NCI-H446 (cell line): ENCODE measurements around the gene MANEAL.

Experiments
- DNase-seq, 2 experiments: peaks; one replicate each; lab custom pipeline; 2025; lab: John Stamatoyannopoulos, UW

The MANEAL gene

DNA sequence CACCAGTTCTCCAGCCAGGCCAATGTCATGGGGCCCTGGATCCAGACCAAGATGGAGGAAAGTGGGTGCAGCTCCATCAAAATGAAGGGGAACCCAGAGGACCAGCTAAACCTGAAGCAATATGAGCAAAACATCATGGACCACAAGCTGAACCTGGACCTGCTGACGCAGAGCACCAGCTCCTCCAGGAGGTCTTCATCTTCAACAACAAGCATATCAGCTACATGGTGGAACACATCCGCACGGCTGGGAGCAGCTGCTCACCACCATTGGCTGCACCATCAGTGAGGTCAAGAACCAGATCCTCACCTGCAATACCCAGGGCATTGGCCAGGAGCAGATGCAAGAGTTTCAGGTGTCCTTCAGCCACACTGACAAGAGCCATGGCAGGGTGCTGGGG is 15.0 kb upstream of the MANEAL start:
- no peak for DNase-seq

DNA sequence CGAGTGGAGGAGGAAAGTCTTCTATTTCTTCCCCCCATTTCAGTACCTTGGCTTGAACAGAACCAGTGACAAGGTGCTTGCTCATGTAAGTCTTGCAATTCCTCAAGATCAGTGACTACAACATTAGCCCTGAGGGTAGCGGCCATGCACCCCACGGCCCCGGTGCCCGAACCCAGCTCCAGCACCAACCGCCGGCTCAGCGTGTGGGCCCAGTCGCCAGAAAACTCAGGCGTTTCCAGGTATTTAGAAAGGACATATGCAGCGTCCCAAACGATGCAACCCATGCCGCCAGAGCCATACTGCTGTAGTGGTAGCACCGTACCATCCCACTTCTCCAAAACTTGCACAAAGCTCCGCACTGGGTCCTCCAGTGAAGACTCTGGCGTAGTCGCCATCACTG is 11.2 kb upstream of the MANEAL start:
- no peak for DNase-seq

DNA sequence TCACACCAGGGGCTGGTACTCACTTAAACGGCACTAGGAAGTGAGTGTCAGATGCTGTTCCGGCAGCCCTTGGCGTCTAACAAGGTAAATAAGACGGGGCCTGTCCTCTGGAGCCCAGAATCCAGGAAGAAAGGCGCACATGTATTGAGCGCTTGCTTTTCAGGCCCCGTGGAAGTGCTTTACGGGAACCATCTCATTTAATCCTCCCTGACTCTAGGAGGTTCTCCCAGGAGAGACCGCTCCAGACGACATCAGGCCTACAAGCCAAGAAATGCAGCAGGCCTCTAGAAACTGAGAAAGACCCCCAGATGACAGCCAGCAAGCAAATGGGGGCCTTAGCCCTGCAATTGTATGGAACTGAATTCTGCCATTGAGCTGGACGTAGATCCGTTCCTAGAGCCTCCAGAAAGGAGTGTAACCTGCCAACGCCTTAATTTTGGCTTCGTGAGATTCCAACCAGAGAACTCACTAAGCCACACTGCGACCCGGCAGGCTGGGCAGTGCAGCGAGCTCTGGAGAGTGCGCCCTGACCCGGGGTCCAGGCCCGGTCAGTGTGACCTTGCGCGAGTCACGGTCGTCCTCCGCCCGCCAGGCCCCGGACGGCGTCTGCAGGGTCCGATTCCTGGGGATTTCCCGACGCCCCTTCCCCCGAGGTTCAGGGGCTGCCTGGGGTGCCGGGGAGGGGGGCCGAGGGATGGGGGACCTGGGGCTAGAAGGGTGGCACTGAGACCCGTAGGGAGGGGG is 532 bp upstream of the MANEAL start:
- no peak for DNase-seq

DNA sequence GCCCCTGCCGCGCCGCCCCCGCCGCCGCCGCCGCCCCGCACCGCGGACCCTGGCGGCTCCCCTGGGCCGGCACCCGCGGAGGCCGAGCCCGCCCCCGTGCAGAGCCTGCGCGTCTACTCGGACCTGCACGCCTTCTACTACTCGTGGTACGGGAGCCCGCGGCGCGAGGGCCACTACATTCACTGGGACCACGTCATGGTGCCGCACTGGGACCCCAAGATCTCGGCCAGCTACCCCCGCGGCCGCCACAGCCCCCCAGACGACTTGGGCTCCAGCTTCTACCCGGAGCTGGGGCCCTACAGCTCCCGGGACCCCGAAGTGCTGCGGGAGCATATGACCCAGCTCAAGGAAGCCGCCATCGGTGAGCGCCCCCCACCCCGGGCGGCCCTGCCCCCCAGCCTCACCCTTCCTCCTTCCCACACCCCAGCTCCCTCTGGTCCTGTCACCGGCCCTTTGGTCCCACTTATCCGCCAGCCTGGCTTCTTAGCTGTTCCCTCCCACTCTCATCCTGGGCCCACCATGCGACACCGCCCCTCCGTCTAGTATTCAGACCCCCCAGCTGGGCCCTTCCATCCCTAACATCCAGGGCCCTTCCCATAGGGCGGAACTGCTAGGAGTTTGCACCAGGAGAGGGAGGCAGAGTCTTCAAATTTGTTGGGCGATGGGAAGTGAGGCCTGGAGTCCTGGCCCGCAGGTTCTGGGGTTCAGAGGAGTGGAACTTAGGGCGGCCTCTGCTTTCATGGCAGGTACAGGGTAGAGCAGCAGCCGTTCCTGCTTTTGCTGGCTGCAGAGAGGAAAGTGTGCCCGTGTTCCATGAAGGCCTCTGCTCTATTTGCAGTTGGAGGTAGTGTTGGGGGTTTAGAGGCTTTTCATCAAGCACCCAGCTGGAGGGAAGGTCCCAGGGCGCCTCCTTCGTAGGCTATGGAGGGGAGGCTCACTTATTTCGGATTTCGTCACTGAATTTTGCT is 1.0 kb downstream of the MANEAL start:
- peak in 1 of 2 experiments; percentile 20 for DNase-seq

DNA sequence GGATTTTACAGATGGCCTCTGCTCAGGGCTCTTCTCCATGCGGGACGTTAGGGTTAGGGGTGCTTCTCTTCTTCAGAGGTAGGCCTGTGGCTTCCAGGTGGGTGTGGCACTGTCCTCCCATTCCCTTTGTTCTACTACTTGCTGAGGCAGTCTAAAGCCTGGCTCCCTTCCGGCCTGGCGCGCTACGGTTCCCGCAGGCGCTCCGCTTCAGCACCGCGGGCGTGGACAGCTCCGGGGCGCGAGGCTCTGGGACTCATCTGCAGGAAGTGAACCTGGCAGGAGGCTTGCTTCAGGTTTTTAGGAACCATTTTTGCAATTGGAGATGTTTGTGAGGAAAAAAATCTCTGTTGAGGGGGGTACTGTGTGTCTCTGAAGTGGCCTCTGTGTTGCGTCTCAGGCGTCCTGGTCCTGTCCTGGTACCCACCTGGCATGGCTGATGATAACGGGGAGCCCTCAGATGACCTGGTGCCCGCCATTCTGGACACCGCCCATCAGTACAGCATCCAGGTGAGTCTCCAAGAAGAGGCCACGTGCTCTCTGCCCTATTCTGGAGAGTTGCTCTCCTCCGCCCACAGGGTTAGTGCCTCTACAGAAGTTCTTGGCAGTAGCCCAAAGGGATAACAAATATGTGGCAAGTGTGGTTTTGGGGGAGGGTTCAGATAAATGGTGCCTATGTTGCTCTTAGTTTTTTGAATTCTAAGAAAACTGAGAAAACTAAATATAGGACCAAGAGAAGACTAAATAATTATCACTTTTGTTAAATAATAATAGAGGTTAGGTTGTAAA is 1.9 kb downstream of the MANEAL start:
- peak in 1 of 2 experiments; percentile 18 for DNase-seq

DNA sequence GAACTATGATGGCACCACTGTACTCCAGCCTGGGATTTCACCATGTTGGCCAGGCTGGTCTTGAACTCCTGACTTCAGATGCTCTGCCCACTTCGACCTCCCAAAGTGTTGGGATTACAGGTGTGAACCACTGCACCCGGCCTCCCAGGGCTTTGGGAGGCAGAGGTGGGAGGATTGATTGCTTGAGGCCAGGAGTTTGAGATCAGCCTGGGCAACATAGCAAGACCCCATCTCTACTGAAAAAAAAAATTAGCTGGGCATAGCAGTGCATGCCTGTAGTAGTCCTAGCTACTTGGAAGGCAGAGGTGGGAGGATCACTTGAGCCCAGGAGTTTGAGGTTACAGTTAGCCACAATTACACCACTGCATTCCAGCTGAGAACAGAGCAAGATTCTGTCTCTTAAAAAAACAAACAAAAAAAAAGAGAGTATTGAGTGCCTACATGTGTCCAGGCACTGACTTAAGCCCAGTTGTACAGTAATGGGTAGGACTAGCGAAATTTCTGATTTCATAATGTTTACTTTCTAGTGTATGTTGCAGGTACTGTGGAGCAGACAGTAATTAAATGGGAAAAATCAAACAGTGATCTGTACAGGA is 4.2 kb downstream of the MANEAL start:
- DNase-seq, result no peak

DNA sequence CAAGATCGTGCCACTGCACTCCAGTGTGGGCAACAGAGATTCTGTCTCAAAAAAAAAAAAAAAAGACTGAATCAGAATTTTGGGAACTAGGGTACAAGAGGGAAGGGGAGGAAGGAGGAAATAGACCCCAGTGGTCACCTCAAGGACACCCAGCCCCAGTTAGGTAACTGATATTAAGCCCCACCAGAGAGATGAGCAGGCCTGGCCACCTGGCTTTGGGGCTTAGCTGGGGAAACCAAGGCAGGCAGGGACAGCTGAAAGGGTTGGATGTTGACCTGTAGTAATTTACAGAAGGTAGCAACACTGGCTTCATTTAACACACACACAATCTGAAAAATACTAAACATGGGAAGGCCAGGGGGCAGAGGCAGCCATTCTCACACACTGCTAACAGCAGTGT is 8.8 kb downstream of the MANEAL start:
- no peak for DNase-seq

DNA sequence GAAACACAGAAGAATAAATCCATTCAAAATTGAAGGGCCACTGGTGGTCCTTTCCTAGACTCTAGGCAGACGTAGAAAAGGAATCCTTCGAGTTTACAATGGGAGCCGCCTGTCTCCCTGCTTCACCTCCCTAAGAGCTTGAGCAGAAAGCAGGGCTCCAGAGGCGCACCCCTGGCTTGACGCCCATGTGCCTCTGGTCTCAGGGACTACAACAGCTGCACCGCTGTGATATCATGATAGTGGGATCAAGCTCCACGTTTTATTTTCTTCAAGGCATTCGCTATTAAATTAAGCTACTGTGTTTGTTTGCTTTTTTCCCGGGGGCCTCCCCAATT is 13.5 kb downstream of the MANEAL start:
- DNase-seq, result no peak

DNA sequence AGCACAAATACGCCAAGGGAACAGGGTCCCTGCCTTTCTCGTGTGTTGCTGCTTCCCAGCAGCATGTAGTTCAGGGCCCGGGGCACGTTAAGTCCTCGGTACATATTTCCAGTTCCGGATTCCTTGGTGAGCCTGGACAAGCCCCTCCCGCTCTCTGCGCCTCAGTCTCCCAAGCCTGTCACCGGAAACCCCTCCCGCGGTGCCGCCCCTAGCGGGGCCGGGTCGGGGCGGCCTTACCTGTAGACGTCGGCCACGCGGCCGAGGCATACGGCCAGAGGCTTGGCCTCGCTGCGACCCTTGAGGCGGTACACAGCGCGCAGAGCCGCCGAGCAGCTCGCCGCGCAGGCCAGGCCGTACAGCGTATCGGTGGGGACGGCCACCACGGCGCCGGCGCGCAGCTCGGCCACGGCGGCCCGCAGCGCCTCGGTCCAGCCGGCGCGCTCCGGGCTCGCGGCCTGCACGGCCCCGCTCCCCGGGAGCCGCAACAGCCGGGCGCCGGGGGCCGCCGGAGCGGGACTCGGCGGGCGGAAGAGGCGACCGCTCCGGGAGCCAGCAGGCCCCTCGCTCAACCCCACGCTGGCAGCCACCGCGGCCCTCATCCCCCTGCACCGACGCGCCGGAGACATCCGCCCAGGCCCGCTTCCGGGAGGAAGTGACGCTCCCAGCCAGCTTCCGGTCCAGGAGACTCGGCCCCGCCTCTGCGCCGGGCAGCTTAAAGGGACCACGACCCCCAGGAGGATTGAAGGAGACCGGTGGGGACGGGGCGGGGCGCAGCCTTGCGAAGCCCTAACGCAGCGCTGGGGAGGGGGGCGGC is 14.1 kb downstream of the MANEAL start, which contains the start of the genes C1orf122 and YRDC:
TSS of gene C1orf122 (plus strand) at position 236 of the 814 bp plus-strand sequence. CDS start 615 bp downstream, outside the sequence.
TSS of gene YRDC (minus strand) at position 654 of the 814 bp plus-strand sequence. CDS start at position 626, 28 bp downstream.
- DNase-seq, result peak; percentile 86 to 97

DNA sequence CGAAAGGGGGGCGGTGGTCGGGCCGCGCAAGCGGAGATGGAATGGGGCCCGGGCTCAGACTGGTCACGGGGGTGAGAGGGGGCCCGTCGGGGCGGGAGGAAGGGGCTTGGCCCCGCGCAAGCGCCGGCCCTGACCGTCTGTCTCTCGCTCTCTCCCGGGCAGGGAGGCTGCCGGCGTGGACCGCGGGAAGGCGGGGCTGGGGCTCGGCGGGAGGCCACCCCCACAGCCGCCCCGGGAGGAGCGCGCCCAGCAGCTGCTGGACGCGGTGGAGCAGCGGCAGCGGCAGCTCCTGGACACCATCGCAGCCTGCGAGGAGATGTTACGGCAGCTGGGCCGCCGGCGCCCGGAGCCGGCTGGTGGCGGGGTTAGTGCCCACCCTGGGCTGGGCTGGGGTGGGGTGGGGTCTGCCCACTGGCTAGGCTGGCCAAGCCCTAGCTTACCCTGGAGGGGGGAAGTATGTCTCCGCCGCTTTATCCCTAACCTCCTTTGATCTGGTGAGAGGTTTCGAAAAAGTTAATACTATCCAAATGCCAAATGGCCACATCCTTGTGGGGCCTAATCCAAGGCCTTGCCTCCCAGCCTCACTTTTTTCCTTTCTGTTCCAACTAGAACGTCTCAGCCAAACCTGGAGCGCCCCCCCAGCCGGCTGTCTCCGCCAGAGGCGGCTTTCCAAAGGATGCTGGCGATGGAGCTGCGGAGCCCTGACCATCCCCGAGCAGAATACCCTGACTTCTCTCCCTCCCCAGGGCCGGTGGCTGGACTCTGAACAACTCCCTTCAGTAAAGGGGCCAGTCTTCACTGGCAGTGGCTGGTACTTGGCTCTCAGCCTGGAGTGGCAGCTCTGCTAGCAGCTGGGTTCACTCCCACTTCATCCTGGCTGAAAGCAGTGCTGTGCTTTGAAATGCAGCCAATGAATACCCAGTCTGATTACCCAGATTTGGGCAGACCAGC is 15.0 kb downstream of the MANEAL start:
- peak; percentile 88 to 93 for DNase-seq

DNA sequence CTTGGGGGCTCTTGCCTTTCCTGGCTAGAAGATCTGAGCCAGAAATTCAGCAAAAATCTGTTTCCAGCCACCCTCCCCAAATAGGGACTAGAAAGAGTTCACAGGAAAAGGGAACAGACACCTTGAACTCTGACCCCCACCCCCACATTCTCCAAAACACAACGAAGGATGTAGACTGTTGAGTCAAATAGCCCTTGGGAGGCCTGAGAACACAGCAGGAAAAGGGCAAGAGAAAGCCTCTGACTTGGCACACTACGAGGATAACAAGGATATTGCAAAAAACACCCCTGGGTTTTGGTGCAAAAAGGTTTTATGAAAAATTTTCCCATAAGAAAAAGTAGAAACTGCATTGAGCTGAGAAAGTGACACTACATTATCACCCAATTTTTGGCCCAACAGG is 16.3 kb downstream of the MANEAL start:
- DNase-seq, result no peak

DNA sequence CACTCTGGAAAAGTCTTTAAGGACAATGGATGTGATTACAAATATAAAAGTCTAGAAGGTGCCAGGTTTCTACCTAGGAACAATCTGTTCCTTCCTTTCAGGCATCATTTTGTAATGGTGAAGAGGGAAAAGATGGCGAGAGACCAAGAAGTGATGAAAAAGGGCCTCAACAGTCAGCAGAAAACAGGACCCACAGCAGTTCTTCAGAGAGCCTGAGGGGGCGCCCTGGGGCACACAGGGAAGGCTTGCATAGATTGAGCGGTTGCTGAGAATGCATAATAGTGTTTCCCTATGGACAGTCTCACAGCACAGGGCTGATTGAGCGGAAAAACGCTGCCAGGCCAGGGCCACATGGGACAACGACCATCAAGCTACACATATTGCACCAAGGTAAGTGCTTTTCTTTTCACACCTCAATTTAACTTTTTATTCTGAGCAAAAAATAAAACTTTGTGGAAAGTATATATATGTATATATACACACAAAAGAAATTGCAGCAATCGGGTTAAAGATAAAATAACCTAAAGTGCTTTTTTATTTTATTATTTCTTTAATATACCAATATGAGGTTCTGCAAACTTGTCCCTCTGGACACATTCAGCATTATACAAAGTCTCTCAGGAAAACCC is 17.5 kb downstream of the MANEAL start:
- peak; percentile 42 to 77 for DNase-seq

DNA sequence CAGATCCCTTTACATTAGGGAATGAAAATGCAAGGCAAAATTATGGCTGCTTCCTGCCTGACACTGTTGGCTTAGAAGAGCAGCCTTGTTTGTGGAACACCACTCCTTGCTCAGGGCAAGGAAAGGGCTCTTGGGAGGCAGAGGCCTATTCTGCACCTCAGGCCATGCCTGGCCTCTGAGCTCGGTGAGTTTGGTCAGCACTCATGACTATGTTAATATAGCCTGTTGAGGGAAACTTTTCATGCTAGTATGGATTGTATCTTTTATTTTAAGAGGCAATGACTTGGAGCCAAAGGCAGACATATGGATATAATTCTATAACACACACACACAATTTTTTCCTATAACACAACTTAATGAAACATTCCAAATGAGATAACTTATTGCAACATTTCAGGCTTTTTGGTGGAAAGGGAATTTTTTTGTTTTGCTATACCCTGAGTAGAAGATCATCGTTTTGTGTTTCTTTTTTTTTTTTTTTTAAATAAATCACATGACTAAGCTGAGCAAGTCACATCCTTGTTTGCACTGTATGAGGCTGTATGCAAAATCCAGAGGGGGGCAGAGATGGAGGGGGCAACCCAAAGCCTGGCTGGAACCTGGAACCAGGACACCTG is 20.0 kb downstream of the MANEAL start:
- DNase-seq, result no peak

DNA sequence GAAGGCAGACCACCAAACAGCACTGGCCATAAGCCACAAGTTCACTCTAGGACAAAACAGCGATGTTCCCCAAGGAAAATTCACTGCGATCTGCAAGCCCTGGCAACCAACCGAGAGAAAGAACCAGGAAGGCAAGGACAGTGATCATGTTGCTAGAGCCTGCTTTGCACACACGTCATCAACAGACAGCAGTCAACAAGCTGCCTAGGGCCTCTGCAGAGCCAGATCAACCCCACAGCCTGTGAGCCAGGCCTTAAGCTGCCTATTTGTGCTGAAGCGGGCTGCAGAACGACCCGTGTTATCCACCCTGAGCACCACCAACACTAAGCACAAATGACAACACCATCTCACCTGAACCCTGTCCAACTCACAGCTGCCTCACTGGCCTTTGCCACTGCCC is 20.6 kb downstream of the MANEAL start:
- DNase-seq, result no peak

DNA sequence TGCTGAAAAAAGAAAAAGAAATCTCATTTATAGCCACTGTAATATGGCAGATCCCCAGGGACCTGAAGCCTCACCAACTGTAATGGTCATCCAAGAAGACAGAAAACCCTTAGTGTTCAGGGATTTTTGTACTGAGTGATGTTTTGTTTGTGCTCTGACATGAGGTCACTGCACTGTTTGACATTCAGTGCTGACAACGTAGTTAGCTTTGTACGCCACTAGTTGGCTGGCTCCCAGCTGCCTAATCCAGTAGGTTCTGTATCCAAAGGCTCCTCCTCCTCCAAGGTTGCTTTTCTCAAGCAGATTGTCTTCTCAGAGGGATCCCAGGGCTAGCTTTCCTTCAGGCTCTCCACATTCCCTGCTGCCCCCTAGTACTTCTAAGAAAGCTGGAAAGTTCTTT is 23.8 kb downstream of the MANEAL start:
- no peak for DNase-seq

DNA sequence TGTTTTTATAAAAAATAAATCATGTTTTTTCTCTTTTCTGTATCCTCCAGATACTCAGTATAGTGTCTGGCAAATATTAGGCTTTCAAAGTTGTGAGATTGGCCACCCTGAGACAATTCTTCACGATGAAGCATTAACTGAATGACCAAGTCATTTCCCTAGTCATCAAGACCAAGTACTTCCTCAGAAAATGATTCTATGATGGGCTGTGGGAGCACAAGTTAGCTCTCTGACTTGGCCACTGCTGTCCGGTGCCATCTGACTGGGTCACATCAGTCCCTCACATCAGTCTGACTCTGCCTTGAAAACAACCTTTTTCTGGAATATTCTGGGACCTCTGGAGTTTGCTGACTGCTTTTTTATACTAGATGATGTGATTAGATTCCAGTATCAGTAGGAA is 27.8 kb downstream of the MANEAL start:
- no peak for DNase-seq

DNA sequence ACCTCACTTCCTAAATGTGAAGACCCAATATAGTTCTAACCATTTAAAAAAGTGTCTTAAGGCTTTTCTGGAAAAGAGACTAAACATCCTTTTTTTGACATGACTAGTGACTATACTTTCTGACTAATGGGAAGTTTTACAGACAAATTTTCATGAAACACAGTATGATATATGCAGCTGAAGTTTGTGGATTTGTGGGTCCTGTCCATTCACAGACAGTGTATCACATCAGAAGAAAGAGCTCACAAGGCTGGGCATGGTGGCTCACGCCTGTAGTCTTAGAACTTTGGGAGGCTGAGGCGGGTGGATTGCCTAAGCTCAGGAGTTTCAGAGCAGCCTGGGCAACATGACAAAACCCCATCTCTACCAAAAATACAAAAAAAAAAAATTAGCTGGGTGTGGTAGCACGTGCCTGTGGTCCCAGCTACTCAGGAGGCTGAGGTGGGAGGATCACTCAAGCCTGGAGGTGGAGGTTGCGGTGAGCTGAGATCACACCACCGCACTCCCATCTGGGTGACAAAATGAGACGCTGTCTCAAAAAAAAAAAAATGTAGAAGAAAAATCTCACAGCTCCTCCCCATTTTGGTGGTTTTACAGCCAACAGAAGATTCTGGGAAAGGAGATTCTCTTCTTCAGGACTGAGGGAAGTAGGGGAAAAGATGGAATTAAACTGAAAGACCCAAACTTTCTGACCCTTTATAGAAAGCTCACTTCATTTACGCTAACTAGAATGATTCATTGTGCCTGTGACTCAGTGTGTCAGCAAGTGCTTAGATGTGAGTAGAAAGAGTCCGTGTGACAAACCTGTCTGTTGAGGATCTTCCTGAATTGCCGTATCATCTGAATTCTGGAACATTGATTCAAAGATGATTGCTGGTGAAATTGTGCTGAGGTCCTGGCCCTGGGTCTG is 29.5 kb downstream of the MANEAL start:
- no peak for DNase-seq

DNA sequence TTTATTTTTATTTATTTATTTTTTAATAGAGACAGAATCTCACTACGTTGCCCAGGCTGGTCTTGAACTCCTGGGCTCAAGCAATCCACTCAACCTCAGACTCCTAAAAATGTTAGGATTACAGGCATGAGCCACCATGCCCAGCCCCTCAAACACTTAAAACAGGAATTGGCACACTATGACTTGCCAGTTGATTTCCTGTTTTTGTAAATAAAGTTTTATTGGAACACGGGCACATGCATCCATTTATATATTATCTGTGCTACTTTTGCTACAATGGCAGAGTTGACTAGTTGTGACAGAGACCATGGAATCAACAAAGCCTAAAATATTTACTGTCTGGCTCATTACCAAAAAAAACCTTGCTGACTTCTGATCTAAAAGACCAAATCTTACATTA is 30.4 kb downstream of the MANEAL start:
- DNase-seq, result no peak
